ENCODE results near the gene SMIM27.
A peak's percentile ranks its signal among the peaks of the same experiment; 100 is the strongest.

DNA sequence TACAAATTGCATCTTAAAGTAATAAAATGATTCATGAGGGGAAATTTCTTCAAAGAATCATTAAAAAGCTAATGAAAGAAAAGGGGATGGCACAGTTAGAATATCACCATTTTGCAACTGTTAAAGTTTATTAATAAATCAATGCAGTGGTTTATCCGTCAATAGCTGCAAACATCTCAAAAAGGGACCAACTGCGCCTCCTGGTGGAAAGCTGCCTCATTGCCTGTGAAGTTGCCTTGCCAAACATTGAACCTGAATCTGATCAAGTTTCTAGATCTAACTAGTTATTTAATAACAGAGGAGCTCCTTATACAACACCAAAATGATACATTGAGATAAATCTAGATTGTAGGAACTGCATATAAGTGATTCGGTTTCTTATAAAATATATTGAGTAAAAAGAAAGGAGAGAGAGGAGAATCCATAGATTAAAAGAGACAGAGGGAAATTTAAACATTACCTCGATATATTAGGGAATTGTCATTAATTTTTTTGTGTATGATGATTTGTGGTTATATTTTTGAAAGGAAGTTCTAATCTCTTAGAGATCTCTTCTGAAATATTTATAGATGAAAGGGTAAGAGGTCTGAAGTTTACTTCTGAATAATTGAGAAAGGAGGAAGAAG is 27.7 kb downstream of the SMIM27 start:
- TF ChIP-seq, protein P1, sequence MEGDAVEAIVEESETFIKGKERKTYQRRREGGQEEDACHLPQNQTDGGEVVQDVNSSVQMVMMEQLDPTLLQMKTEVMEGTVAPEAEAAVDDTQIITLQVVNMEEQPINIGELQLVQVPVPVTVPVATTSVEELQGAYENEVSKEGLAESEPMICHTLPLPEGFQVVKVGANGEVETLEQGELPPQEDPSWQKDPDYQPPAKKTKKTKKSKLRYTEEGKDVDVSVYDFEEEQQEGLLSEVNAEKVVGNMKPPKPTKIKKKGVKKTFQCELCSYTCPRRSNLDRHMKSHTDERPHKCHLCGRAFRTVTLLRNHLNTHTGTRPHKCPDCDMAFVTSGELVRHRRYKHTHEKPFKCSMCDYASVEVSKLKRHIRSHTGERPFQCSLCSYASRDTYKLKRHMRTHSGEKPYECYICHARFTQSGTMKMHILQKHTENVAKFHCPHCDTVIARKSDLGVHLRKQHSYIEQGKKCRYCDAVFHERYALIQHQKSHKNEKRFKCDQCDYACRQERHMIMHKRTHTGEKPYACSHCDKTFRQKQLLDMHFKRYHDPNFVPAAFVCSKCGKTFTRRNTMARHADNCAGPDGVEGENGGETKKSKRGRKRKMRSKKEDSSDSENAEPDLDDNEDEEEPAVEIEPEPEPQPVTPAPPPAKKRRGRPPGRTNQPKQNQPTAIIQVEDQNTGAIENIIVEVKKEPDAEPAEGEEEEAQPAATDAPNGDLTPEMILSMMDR (IDR thresholded peaks at IDR 0.05; ENCODE audit: low read depth, low read length): peak; percentile 96
- TF ChIP-seq EZH2phosphoT487 (IDR thresholded peaks at IDR 0.05; ENCODE audit: low read depth): no peak
